GM18499 (cell line): ENCODE data around the gene SFT2D1.
A peak's percentile ranks its signal among the peaks of the same experiment; 100 is the strongest.

Source experiments
- ATAC-seq: cut with Tn5 transposase; IDR thresholded peaks from one replicate; pipeline ENCODE4 v1.9.1; 2021; ENCODE audit warnings: moderate number of reproducible peaks; ENCODE audit not compliant: insufficient read depth, unreplicated experiment

The SFT2D1 gene

DNA sequence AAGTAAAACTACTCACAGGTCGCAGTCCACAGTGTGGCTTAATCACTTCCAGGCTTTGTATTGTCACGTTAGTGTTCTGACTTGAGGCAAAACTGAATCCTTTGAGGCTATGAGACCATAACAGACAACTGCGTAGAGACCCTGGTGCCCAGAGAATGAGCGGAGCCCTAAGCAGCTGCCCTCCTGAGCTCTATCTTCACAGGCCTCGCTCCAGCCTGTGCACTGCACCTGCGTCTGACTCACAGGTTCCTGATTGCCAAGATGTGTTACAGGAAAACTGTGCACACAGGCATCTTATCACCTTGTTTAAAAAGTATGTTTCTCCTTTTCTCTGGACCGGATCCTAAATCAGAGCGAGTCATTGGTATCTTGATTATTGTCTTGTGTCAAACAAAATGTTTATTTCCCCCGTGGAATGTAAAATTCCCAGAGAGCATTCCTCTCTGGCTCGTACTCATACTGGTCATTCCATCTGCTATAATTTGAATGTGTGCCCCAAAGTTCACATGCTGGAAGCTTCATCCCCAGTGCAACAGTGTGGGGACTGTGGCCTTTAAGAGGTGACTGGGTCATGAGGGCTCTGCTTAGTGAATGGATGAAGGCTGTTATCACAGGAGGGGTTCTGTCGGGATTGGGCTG, 59.8 kb downstream of the SFT2D1 start:
- no peak for ATAC-seq

DNA sequence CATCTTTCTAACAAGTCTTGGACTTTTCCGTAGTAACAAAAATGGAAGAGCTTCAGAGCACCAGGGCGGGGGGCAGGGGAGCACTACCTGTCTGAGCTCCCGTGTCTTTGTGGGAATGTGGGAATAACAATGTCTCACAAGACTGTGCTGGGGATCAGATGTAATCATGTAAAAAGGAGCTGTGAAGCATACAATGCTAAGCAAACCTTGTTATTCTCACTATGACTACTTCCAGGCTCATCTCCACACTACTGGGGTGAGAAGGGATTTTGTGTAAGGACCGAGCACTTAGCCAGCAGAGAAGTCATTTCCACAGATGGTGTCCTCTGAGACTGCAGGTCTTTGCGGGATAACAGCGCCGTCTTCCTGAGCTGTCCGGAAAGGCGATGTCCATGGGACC, 61.2 kb downstream of the SFT2D1 start:
- ATAC-seq = peak; percentile 41

DNA sequence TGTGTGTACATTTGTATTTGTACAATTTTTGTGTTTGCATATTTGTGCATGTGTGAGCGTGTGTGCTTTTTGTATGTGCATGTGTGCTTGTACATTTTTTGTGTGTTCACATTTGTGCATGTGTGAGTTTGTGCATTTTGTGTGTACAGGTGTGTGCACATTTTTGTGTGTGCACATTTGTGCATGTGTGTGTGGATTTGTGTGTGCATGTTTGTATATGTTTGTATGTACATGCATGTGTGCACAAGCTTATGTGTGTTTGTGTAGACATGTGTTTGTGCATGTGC, 63.0 kb downstream of the SFT2D1 start:
- ATAC-seq = no peak

DNA sequence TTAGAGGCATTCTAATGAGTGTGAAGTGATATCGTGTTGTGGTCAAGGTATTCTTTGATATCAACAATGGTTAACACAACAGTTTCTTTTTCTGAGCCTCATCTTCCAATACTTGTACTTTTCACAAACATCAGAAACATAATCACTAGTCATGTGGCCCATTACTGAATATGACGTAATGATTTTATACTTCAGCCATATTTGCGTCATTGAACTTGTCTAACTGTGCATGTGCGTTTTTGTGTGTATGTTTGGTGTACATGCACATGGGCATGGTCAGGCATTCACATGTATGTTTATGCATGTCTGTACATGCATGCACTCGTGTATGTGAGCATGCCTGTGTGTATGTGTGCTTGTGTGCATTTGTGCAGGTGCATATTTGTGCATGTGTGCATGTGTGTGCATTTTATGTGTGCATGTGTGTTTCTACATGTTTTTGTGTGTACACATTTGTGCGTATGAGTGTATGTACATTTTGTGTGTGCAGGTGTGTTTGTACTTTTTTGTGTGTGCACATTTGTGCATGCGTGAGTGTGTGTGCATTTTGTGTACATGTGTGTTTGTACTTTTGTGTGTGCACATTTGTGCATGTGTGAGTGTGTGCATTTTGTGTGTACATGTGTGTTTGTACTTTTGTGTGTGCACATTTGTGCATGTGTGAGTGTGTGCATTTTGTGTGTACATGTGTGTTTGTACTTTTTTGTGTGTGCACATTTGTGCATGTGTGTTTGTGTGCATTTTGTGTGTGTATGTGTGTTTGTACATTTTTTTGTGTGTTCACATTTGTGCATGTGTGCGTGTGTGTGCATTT, 63.6 kb downstream of the SFT2D1 start:
- no peak for ATAC-seq

DNA sequence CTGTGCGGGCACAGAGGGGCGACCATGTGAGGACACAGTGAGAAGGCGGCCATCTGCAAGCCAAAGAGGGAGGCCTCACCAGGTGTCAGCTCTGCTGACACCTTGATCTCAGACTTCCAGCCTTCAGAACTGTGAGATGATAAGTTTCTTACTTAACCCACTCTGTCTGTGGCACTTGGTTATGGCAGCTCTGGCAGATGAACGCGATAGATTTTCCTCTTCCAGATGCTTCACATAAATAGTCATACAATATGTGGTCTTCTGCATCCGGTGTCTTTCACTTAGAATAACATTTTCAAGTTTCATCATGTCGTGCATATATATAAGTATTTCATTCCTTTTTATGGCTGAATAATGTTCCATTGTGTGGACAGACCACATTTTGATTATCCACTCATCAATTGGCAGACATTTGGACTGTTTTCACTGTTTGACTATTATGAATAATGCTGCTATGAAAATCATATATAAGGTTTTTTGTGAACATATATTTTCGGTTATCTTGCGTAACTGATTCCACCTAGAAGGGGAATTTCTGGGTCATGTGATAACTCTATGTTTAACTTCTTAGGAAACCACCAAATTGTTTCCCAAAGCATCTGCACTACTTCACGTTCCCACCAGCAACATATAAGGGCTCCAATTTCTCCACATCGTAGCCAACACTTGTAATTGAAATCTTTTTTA, 64.3 kb downstream of the SFT2D1 start:
- ATAC-seq = no peak

DNA sequence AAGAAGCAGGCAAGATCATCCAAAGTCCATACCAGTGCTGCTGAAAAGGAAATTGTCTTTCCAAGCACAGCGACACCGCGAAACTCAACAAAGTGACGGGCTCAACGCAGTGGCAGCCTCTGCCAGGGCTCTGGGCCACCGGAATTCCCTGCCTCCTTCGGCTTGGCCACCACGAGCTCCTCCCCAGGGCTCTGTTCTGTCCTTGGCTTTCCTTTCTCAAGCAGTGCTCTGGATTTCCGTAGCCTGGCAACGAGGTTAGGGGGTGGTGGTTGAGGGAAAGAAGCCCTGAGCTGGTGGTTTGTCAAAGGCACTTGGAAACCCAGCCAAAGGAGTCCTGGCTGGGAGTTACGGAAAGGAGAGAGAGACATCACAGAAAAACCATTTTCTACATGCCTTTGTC, 65.3 kb downstream of the SFT2D1 start:
- no peak for ATAC-seq

DNA sequence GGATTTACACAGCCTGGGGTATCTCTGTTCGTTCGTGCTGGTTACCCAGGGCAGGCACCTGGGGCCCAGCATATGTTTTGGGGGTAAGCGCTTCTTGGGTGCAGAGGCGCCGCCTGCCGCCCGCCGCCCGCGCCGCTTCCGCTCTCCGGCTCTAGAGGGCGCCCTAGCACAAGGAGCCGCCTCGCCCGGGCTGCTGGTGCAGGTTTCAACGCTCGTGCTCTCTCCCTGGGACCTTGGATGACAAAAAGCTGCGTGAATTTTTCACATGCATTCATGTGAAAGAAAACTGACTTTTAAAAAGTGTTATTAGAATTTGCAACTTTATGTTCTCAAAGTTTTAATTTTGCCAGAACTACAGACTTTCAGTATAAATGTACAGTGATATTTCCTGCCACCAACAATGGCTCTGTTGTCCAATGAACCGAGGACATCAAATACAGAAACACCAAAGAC, 66.6 kb downstream of the SFT2D1 start:
- no peak for ATAC-seq

DNA sequence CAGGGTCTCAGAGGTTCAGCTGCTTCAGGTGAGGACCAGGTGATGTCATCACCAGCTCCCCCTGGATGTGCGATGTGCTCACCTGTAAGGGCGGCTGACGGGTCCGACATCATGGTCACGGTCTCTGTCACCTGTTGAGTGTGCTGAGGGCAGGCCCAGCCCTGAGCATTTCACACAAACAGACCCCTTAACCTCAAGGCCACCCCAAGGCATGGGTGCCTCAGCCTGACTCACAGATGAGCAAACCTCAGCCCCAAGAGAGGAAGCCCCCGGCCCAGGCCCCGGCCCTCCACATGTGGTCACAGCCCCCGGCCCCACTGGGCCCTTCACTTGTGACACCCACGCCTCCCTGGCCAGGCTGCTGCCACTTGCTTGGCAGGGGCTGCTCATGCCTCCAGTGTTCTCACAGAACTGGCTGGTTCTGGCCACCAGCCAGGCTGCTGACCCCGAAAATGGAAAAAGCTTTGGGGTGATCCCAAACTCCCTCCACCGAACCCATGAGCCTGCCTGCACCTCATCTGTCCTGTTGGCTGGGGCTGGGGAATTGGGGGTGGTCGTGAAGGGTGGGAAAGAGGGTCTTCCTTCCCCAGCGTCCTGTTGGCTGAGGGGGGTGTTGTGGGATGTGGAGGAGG, 67.5 kb downstream of the SFT2D1 start:
- ATAC-seq = no peak

DNA sequence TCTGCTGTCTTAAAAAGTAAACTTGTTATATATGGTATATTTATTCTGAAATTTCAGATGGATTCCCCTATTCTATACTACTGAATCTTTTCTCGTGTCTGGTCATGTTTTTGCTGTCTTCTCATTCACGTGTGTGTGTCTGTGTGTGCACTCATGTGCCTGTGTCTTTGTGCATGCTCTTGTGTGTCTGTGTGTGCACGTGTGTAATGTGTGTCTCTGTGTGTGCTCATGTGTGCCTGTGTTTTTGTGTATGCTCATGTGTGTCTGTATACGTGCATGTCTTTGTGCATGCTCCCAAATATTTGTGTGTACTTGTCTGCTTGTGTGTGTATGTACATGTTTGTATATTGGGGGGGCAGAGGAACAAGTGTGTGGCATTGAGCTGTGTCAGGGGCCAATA, 68.2 kb downstream of the SFT2D1 start:
- ATAC-seq = no peak

DNA sequence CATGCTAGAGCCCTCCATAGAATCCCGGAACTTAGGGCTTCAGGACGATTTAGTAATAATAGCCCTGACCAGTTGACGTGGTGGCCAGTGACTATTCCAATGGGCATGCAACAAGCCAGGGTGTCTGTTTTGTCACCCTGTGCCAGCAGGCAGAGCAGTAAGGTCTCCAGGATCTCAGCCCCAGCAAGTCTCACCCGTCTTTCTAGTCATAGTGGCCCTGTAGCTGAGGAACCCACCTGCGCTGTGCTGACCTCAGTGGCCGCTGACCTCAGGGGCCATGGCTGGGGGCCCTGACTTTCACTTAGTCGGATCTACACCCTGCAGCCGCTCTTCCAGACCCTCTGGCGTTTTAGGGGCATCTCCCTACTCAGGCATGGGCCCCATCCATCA, 71.0 kb downstream of the SFT2D1 start:
- ATAC-seq = no peak

DNA sequence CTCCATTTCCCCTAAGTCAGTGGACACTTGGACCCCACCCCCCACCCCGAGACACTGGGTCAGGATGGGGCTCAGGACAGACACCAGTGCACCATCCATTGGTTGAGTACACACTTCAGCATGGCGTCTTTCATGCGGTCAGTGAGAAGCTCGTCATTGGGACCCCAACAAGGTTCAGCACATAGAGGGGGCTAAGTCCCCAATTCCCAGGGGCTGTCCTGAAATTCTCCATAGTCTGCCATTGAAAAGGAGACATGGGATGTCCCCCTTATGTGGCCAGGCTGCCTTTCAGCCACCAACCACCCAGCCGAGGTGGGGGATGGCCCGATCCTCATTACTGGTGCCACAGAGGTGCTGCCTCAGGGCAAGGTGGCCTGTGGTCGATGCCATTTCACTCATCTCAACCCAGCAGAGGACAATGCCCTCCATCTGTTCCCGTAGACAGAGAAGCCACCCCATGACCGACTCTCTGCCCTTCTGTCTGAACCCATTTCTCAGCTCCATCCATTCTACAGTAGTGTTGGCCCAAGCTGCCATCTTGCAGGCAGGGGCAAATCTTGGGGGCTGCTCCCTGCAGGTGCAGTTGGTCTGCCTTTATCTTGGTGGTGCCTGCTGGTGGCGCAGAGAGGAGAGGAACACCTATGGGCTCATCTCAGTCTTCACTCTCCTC, 71.5 kb downstream of the SFT2D1 start:
- no peak for ATAC-seq
